Measurements from ENCODE around the gene RTN4RL1. TPM values are rescaled to one million over a fixed set of nuclear protein-coding genes. Genes with fewer than 3 reads are reported as not detected.

Gene RTN4RL1
- total and polyA plus RNA-seq, 2 of the 4 experiments (the other 2 are of a cell fraction): under 0.01 to 0.03 TPM

DNA sequence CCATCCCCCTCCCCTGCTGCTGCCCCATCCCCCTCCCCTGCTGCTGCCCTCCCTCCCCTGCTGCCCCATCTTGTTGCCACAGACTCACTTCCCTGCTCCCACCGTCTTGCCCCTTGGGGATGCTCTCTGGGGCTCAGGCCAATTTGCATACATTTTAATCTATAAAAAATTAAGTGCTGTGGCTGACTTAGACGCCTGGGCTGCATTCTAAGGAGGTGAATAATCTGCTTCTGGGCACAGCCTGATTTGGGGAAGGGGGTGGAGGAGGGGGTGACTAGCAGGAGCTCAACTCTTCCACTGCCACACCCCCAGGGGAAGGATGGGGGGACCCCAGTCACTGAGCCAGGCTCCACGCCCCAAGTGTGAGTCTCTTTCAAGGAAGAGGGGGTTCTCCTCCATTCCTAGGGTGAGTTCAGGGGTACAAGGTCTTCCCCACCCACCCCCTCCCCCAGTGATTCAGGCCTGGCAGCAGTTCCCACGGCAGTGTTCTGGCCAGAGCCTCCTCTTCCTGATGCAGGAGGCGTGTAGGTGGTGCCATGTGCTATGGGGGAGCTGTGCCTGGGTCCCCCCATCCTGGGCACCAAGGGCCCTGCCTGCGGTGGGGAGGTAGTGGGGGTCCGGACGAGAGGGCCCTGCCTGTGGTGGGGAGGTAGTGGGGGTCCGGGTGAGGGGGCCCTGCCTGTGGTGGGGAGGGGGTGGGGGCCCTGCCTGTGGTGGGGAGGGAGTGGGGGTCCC lies 9.8 kb upstream of the RTN4RL1 start (continued):
- no peak for TF ChIP-seq CHD1 (IDR thresholded peaks at IDR 0.05; ENCODE audit: low read depth, low read length)
- no peak for TF ChIP-seq RFX5 (IDR thresholded peaks at IDR 0.05; ENCODE audit: low read depth, low read length)

DNA sequence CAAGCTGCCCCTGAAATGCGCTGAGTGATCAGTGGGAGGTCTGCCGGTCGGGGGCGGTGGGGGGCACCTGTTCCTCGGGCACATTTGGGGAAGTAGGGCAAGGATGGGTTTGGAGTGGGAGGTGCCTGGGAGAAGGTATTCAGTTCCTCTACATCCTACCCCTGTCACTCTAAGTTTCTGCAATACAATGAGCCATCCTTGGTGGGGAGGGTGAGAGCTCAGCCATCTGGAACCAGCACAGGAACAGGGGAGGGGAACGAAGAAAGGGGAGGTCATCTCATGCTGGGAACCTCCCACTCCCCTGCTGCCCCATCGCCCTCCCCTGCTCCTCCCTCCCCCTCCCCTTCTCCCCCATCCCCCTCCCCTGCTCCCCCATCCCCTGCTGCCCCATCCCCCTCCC lies 9.0 kb upstream of the RTN4RL1 start:
- no CpG with 5 or more reads among the region's 7 CpGs for WGBS, 2 experiments (ENCODE audit: extremely low coverage in 2 of 2, insufficient read length in 1 of 2)
- Histone ChIP-seq H3K9me1 (ENCODE audit: insufficient read depth, low read length) (peaks cover 16% of the 10 kb centered on the region), H3K18ac (ENCODE audit: low read depth, low read length) (peak overlapping the region; percentile 82; the same call in 1 of the 2 replicates), H2AFZ (replicated peaks; ENCODE audit: low read length, poor library complexity) (no peak overlapping the region), H3K27me3 (ENCODE audit: control insufficient read depth, insufficient read depth, low read length) (no peaks in the 10 kb centered on the region), H3K9me3 (ENCODE audit: control insufficient read depth, insufficient read depth, low read length) (no peaks in the 10 kb centered on the region), H3K9ac (ENCODE audit: low read depth, low read length) (no peak overlapping the region; the same call in 1 of the 2 replicates), H4K8ac (ENCODE audit: low read depth in 2 of 2, low read length in 2 of 2) (peak overlapping the region in 1 of 2 experiments; percentile 21; a peak in 2 of 4 replicates), H2BK20ac (ENCODE audit: low read depth, low read length) (no peak overlapping the region), H3K36me3 (ENCODE audit: control insufficient read depth, insufficient read depth, low read length) (peaks cover 32% of the 10 kb centered on the region), H2AK9ac (replicated peaks; ENCODE audit: low read depth, low read length, poor library complexity) (peak overlapping the region; percentile 57), H4K91ac (ENCODE audit: insufficient read depth, low read depth, low read length) (peak overlapping the region; percentile 80), H4K5ac (ENCODE audit: low read depth, low read length) (no peak overlapping the region; the same call in 1 of the 2 replicates), H3K27ac (ENCODE audit: insufficient read depth, low read length) (peak overlapping the region; percentile 83), H3K14ac (replicated peaks; ENCODE audit: low read depth, low read length) (no peak overlapping the region), H3K79me1 (ENCODE audit: low read depth in 1 of 2, low read length in 2 of 2) (peaks cover 17 to 44% of the 10 kb centered on the region in 2 experiments), H2BK120ac (ENCODE audit: low read depth, low read length) (peak overlapping the region; percentile 80; the same call in 1 of the 2 replicates), H3K23ac (ENCODE audit: low read depth, low read length) (no peak overlapping the region), H3K4me2 (ENCODE audit: low read depth, low read length) (no peak overlapping the region), H3K4me3 (ENCODE audit: insufficient read depth, low read depth, low read length) (no peak overlapping the region), H3K4me1 (ENCODE audit: control insufficient read depth, insufficient read depth, low read length) (peaks cover 17% of the 10 kb centered on the region), H2AK5ac (ENCODE audit: low read depth, low read length) (peak overlapping the region; percentile 91; the same call in 1 of the 2 replicates), H3K56ac (ENCODE audit: extremely low read depth, insufficient read depth, low read length) (no peak overlapping the region; the same call in 1 of the 2 replicates), H2BK15ac (ENCODE audit: low read depth, low read length) (no peak overlapping the region), H2BK5ac (ENCODE audit: low read depth, low read length, poor library complexity, severe bottlenecking) (peak overlapping the region; percentile 72), H3K4ac (ENCODE audit: low read depth, low read length) (peak overlapping the region; percentile 86), H4K20me1 (ENCODE audit: insufficient read depth, low read length) (peaks cover 3% of the 10 kb centered on the region; the same call in 1 of the 2 replicates)
- ChIA-PET CTCF (interaction anchor here (1.2 kb wide), 1 partner anchor 125 kb away, joined by 3 read pairs; no protein-coding TSS in a partner anchor), POLR2A (ENCODE audit: unreplicated experiment) (no interaction called here)
- DNase-seq: no peak
- BruUV-seq (replicated peaks): no TSS peak
- ATAC-seq (ENCODE audit: low read depth): peak; percentile 6; the same call in 1 of the 2 replicates
- intact Hi-C loops (cut with micrococcal nuclease) (loop anchor here (5.0 kb wide), 1 partner anchor 457 kb away; no protein-coding TSS in a partner anchor), in situ Hi-C loops (cut with MboI; ENCODE audit: low sequenced_read_pairs) (loop anchor here (25.0 kb wide), 1 partner anchor 322 kb away; the partner anchor contains the start of genes TLCD2 and WDR81), dilution Hi-C loops (cut with HindIII; ENCODE audit: low sequenced_read_pairs, unreplicated experiment) (no loop called here)
- TF ChIP-seq FOS (IDR thresholded peaks at IDR 0.05; ENCODE audit: low read depth, low read length): no peak
- no peak for TF ChIP-seq RCOR1 (IDR thresholded peaks at IDR 0.05; ENCODE audit: insufficient replicate concordance, low read length)
- TF ChIP-seq POLR2A (IDR thresholded peaks at IDR 0.05; ENCODE audit: low read depth, low read length): no peak
- TF ChIP-seq CHD1 (IDR thresholded peaks at IDR 0.05; ENCODE audit: low read depth, low read length): no peak
- no peak for TF ChIP-seq MAFK (IDR thresholded peaks at IDR 0.05; ENCODE audit: low read depth, low read length)
- TF ChIP-seq, protein P1, sequence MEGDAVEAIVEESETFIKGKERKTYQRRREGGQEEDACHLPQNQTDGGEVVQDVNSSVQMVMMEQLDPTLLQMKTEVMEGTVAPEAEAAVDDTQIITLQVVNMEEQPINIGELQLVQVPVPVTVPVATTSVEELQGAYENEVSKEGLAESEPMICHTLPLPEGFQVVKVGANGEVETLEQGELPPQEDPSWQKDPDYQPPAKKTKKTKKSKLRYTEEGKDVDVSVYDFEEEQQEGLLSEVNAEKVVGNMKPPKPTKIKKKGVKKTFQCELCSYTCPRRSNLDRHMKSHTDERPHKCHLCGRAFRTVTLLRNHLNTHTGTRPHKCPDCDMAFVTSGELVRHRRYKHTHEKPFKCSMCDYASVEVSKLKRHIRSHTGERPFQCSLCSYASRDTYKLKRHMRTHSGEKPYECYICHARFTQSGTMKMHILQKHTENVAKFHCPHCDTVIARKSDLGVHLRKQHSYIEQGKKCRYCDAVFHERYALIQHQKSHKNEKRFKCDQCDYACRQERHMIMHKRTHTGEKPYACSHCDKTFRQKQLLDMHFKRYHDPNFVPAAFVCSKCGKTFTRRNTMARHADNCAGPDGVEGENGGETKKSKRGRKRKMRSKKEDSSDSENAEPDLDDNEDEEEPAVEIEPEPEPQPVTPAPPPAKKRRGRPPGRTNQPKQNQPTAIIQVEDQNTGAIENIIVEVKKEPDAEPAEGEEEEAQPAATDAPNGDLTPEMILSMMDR (conservative IDR thresholded peaks at IDR 0.05; ENCODE audit: low read depth, low read length): no peak
- no peak for TF ChIP-seq RFX5 (IDR thresholded peaks at IDR 0.05; ENCODE audit: low read depth, low read length)
- peak; percentile 21; the same call in 1 of the 2 replicates for TF ChIP-seq MAZ (IDR thresholded peaks at IDR 0.05; ENCODE audit: borderline replicate concordance, low read depth, low read length)
